ENCODE data around the gene ARID1B. TPM values are rescaled to one million over a fixed set of nuclear protein-coding genes. Genes with fewer than 3 reads are reported as not detected.

Gene ARID1B
- total RNA-seq, 2 experiments from 2014 or later, result 36.9 to 38.9 TPM

DNA sequence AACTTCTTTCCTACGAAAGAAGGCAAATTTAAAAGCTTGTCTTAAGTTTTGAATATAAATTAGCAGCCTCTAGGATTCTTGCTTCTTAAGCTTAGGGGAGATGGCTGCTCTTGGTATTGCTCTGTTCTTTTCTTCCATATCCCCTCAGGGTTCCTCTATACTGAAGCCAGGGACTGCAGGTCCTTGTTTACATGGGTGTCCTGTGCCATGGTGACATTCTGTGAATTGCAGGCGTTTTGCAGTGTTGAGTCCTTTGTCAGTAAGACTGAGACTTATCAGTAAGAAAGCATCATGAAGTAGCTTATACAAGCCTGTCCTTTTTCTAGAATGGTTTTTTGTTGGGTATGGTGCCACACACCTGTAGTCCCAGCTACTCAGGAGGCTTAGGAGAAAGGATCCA, 147.8 kb downstream of the ARID1B start:
- ATAC-seq, result no peak
- peaks cover 11% of the 10 kb centered on the region for H3K36me3 Mint-ChIP-seq (ENCODE audit: low read depth)
- TF ChIP-seq CTCF (IDR thresholded peaks at IDR 0.05), result no peak
- ChIA-PET CTCF (interaction anchor here (1.3 kb wide), 1 partner anchor 26 kb away, joined by 4 read pairs; no protein-coding TSS in a partner anchor), POLR2A (interaction anchor here (1.1 kb wide), 1 partner anchor 12 kb away, joined by 3 read pairs; no protein-coding TSS in a partner anchor)
- H3K9me3 Mint-ChIP-seq, result no peaks in the 10 kb centered on the region
- no peak overlapping the region for H3K27ac Mint-ChIP-seq
- H3K4me1 Mint-ChIP-seq (ENCODE audit: low read depth), result peaks cover 62% of the 10 kb centered on the region
- DNase-seq, result no peak
- no peak overlapping the region for H3K4me3 Mint-ChIP-seq
- H3K27me3 Mint-ChIP-seq, result no peaks in the 10 kb centered on the region
- intact Hi-C loops (cut with micrococcal nuclease), result no loop called here

- intact Hi-C loops (cut with micrococcal nuclease), result no loop called here
- no peak for TF ChIP-seq CTCF (IDR thresholded peaks at IDR 0.05)
- ATAC-seq (peak; percentile 46), DNase-seq (no peak)
- no peaks in the 10 kb centered on the region for H3K9me3 Mint-ChIP-seq
- no peaks in the 10 kb centered on the region for H3K27me3 Mint-ChIP-seq
- H3K4me3 Mint-ChIP-seq, result no peak overlapping the region
- POLR2A ChIA-PET, result interaction anchor here (1.1 kb wide), 1 partner anchor 13 kb away, joined by 3 read pairs; no protein-coding TSS in a partner anchor
- H3K4me1 Mint-ChIP-seq (ENCODE audit: low read depth), result peaks cover 63% of the 10 kb centered on the region
- peak overlapping the region; percentile 2 for H3K27ac Mint-ChIP-seq
- CTCF ChIA-PET, result no interaction called here
- H3K36me3 Mint-ChIP-seq (ENCODE audit: low read depth), result peaks cover 8% of the 10 kb centered on the region
These were observed 148.8 kb downstream of the ARID1B start for GRCh38 chr6:156925718-156926607.

DNA sequence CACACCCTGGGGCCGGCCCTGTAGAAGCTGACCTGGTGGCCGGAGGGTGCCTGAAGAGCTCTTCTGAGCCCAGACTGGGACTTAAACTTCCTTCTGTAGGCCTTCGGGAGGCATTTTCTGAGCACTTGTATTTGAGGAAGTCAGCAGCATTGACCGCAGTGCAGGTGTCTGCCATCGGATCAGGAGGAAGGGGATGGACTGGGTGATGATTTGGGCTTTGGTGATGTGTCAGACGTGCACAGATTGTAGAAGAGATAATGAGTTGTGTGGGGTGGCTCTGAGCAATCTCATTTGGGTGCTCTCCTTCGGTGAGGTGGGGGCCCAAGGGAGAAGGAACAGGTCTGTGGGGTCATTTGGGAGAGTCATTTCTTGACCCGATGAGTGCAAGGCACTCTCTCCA, 150.9 kb downstream of the ARID1B start:
- intact Hi-C loops (cut with micrococcal nuclease), result no loop called here
- POLR2A ChIA-PET, result interaction anchor here (0.6 to 1.5 kb wide), 2 partner anchors 30 to 130 kb away, joined by 3 read pairs; no protein-coding TSS in a partner anchor
- H3K4me1 Mint-ChIP-seq (ENCODE audit: low read depth), result peaks cover 69% of the 10 kb centered on the region
- H3K27ac Mint-ChIP-seq, result peak overlapping the region; percentile 26
- no peak for TF ChIP-seq CTCF (IDR thresholded peaks at IDR 0.05)
- DNase-seq (no peak), ATAC-seq (no peak)
- no peaks in the 10 kb centered on the region for H3K9me3 Mint-ChIP-seq
- peaks cover 8% of the 10 kb centered on the region for H3K36me3 Mint-ChIP-seq (ENCODE audit: low read depth)
- no peak overlapping the region for H3K4me3 Mint-ChIP-seq
- CTCF ChIA-PET, result interaction anchor here (0.9 kb wide), 1 partner anchor 21 kb away, joined by 3 read pairs; no protein-coding TSS in a partner anchor
- H3K27me3 Mint-ChIP-seq, result no peaks in the 10 kb centered on the region

GRCh38 chr6:156928972-156929371, 151.8 kb downstream of the ARID1B start:
- H3K4me3 Mint-ChIP-seq, result no peak overlapping the region
- H3K4me1 Mint-ChIP-seq (ENCODE audit: low read depth), result peaks cover 74% of the 10 kb centered on the region
- intact Hi-C loops (cut with micrococcal nuclease), result no loop called here
- H3K36me3 Mint-ChIP-seq (ENCODE audit: low read depth), result peaks cover 8% of the 10 kb centered on the region
- no peaks in the 10 kb centered on the region for H3K9me3 Mint-ChIP-seq
- POLR2A ChIA-PET, result interaction anchor here (1.5 kb wide), 1 partner anchor 31 kb away, joined by 3 read pairs; no protein-coding TSS in a partner anchor
- no peaks in the 10 kb centered on the region for H3K27me3 Mint-ChIP-seq
- peak; percentile 26 for DNase-seq
- peak; percentile 54 for ATAC-seq
- TF ChIP-seq CTCF (IDR thresholded peaks at IDR 0.05), result no peak
- H3K27ac Mint-ChIP-seq, result peak overlapping the region; percentile 48
- CTCF ChIA-PET, result interaction anchor here (0.9 kb wide), 1 partner anchor 21 kb away, joined by 3 read pairs; no protein-coding TSS in a partner anchor

GRCh38 chr6:156931283-156931682, 154.1 kb downstream of the ARID1B start:
- no peaks in the 10 kb centered on the region for H3K9me3 Mint-ChIP-seq
- DNase-seq, result no peak
- TF ChIP-seq CTCF (IDR thresholded peaks at IDR 0.05), result no peak
- H3K27ac Mint-ChIP-seq, result no peak overlapping the region
- ATAC-seq, result no peak
- no peaks in the 10 kb centered on the region for H3K27me3 Mint-ChIP-seq
- intact Hi-C loops (cut with micrococcal nuclease), result no loop called here
- ChIA-PET POLR2A (no interaction called here), CTCF (interaction anchor here (1.8 kb wide), 1 partner anchor 10 kb away, joined by 6 read pairs; no protein-coding TSS in a partner anchor)
- peaks cover 15% of the 10 kb centered on the region for H3K36me3 Mint-ChIP-seq (ENCODE audit: low read depth)
- no peak overlapping the region for H3K4me3 Mint-ChIP-seq
- H3K4me1 Mint-ChIP-seq (ENCODE audit: low read depth), result peaks cover 74% of the 10 kb centered on the region

Measured in activated CD8-positive, alpha-beta T cell treated with anti-CD3 and anti-CD28 coated beads for 36 hours (primary cell).